HEK293 (cell line): ENCODE results near the gene PPP1R14C.

Experiments
- AEBP2 ChIP-seq: fragments of 450-650 bp; formaldehyde crosslinking; IDR thresholded peaks from 2 replicates; pipeline ENCODE4 v1.5.1; 2016; ENCODE audit warnings: missing biosample characterization, missing genetic modification characterization, borderline replicate concordance
- BCL6B ChIP-seq: fragments of 450-650 bp; formaldehyde crosslinking; IDR thresholded peaks from 2 replicates; pipeline ENCODE4 v1.5.1; 2017; ENCODE audit warnings: missing biosample characterization, missing genetic modification characterization
- ELK4 ChIP-seq: IDR thresholded peaks from 2 replicates; pipeline ENCODE4 v1.6.1; 2011; ENCODE audit warnings: mild to moderate bottlenecking, low read depth, low read length, borderline replicate concordance
- GFI1B ChIP-seq: fragments of 450-650 bp; formaldehyde crosslinking; IDR thresholded peaks from 2 replicates; pipeline ENCODE4 v1.5.1; 2016; ENCODE audit warnings: missing biosample characterization, missing genetic modification characterization
- GLI2 ChIP-seq: fragments of 450-650 bp; formaldehyde crosslinking; IDR thresholded peaks from 2 replicates; pipeline ENCODE4; 2017; ENCODE audit warnings: missing biosample characterization, missing genetic modification characterization, low read depth, borderline replicate concordance
- GLI4 ChIP-seq: fragments of 450-650 bp; formaldehyde crosslinking; IDR thresholded peaks from 2 replicates; pipeline ENCODE4 v1.5.1; 2016; ENCODE audit warnings: missing biosample characterization, missing genetic modification characterization
- GLIS1 ChIP-seq: fragments of 450-650 bp; formaldehyde crosslinking; IDR thresholded peaks from 2 replicates; pipeline ENCODE4 v1.5.1; 2016; ENCODE audit warnings: missing biosample characterization, missing genetic modification characterization
- HOXC10 ChIP-seq: sonication (generic); formaldehyde crosslinking; IDR thresholded peaks from 2 replicates; pipeline ENCODE4 v1.8.1; 2023; ENCODE audit warnings: mild to moderate bottlenecking, missing genetic modification reagents
- OVOL3 ChIP-seq: fragments of 450-650 bp; formaldehyde crosslinking; IDR thresholded peaks from 2 replicates; pipeline ENCODE4 v1.5.1; 2016; ENCODE audit warnings: missing biosample characterization, missing genetic modification characterization
- PRDM4 ChIP-seq: fragments of 450-650 bp; formaldehyde crosslinking; IDR thresholded peaks from 2 replicates; pipeline ENCODE4 v1.5.1; 2017; ENCODE audit warnings: missing biosample characterization, missing genetic modification characterization
- SETDB1 ChIP-seq: IDR thresholded peaks from one replicate; pipeline ENCODE4 v1.6.1; 2017; ENCODE audit warnings: mild to moderate bottlenecking, low read length, moderate library complexity, mixed read lengths; ENCODE audit not compliant: insufficient read length
- WT1 ChIP-seq: fragments of 450-650 bp; formaldehyde crosslinking; IDR thresholded peaks from 2 replicates; pipeline ENCODE4 v1.5.1; 2016; ENCODE audit warnings: missing biosample characterization, missing genetic modification characterization
- ZBTB1 ChIP-seq: fragments of 450-650 bp; formaldehyde crosslinking; IDR thresholded peaks from 2 replicates; pipeline ENCODE4 v1.5.1; 2016; ENCODE audit warnings: missing biosample characterization, missing genetic modification characterization
- ZNF121 ChIP-seq: fragments of 450-650 bp; formaldehyde crosslinking; IDR thresholded peaks from 2 replicates; pipeline ENCODE4 v1.5.1; 2016; ENCODE audit warnings: missing biosample characterization, missing genetic modification characterization
- ZNF174 ChIP-seq: fragments of 450-650 bp; formaldehyde crosslinking; IDR thresholded peaks from 2 replicates; pipeline ENCODE4 v1.5.0; 2017; ENCODE audit warnings: missing biosample characterization, mild to moderate bottlenecking, missing genetic modification characterization
- ZNF19 ChIP-seq: fragments of 450-650 bp; formaldehyde crosslinking; IDR thresholded peaks from 2 replicates; pipeline ENCODE4; 2016; ENCODE audit warnings: missing biosample characterization, missing genetic modification characterization, low read depth
- ZNF23 ChIP-seq: fragments of 450-650 bp; formaldehyde crosslinking; IDR thresholded peaks from 2 replicates; pipeline ENCODE4 v1.5.1; 2016; ENCODE audit warnings: missing biosample characterization, missing genetic modification characterization, borderline replicate concordance
- ZNF266 ChIP-seq: fragments of 450-650 bp; formaldehyde crosslinking; IDR thresholded peaks from 2 replicates; pipeline ENCODE4 v1.5.1; 2016; ENCODE audit warnings: missing biosample characterization, missing genetic modification characterization, low read depth
- ZNF292 ChIP-seq: fragments of 450-650 bp; formaldehyde crosslinking; IDR thresholded peaks from 2 replicates; pipeline ENCODE4 v1.5.1; 2016; ENCODE audit warnings: low read depth, missing biosample characterization, missing genetic modification characterization, borderline replicate concordance
- ZNF324 ChIP-seq: fragments of 450-650 bp; formaldehyde crosslinking; IDR thresholded peaks from 2 replicates; pipeline ENCODE4 v1.5.1; 2016; ENCODE audit warnings: missing biosample characterization, missing genetic modification characterization
- ZNF416 ChIP-seq: fragments of 450-650 bp; formaldehyde crosslinking; IDR thresholded peaks from 2 replicates; pipeline ENCODE4 v1.5.1; 2016; ENCODE audit warnings: missing biosample characterization, missing genetic modification characterization
- ZNF426 ChIP-seq: fragments of 450-650 bp; formaldehyde crosslinking; IDR thresholded peaks from 2 replicates; pipeline ENCODE4 v1.5.1; 2017; ENCODE audit warnings: missing biosample characterization, missing genetic modification characterization, mild to moderate bottlenecking, inconsistent platforms, moderate library complexity
- ZNF473 ChIP-seq: fragments of 450-650 bp; formaldehyde crosslinking; IDR thresholded peaks from 2 replicates; pipeline ENCODE4 v1.5.1; 2017; ENCODE audit warnings: missing biosample characterization, missing genetic modification characterization
- ZNF518A ChIP-seq: fragments of 450-650 bp; formaldehyde crosslinking; conservative IDR thresholded peaks from 2 replicates; pipeline ENCODE4 v1.5.1; 2016; ENCODE audit warnings: low read depth, missing biosample characterization, missing genetic modification characterization
- ZNF529 ChIP-seq: fragments of 450-650 bp; formaldehyde crosslinking; IDR thresholded peaks from 2 replicates; pipeline ENCODE4 v1.5.1; 2017; ENCODE audit warnings: missing genetic modification characterization, missing biosample characterization; ENCODE audit not compliant: insufficient replicate concordance
- ZNF596 ChIP-seq: fragments of 450-650 bp; IDR thresholded peaks from 2 replicates; pipeline ENCODE4 v1.5.0; 2018; ENCODE audit warnings: missing biosample characterization, mild to moderate bottlenecking, missing genetic modification characterization, moderate library complexity
- ZNF747 ChIP-seq: fragments of 450-650 bp; formaldehyde crosslinking; IDR thresholded peaks from 2 replicates; pipeline ENCODE4 v1.5.1; 2016; ENCODE audit warnings: missing biosample characterization, missing genetic modification characterization
- ZNF785 ChIP-seq: fragments of 450-650 bp; formaldehyde crosslinking; IDR thresholded peaks from 2 replicates; pipeline ENCODE4 v1.5.1; 2016; ENCODE audit warnings: missing biosample characterization, missing genetic modification characterization
- ZNF791 ChIP-seq: fragments of 450-650 bp; formaldehyde crosslinking; IDR thresholded peaks from 2 replicates; pipeline ENCODE4 v1.5.1; 2016; ENCODE audit warnings: missing biosample characterization, missing genetic modification characterization

PPP1R14C gene

GRCh38 chr6:150269857-150270223 is 127.0 kb downstream of the PPP1R14C start (continued):
- TF ChIP-seq OVOL3 (tag by site-specific recombination) (no peak), AEBP2 (no peak), ZNF747 (tag by site-specific recombination) (no peak), ZNF292 (tag by site-specific recombination) (no peak), SETDB1 (no peak), ZNF324 (tag by site-specific recombination) (no peak), ZNF518A (tag by site-specific recombination) (0 out of 2 replicates have a peak, but pooled peaks have one; percentile 13), ZNF19 (no peak), ZNF23 (tag by site-specific recombination) (no peak), ZNF529 (no peak), ZNF473 (no peak), ZNF416 (tag by site-specific recombination) (no peak), ZNF174 (tag by site-specific recombination) (no peak), ZNF596 (tag by site-specific recombination) (no peak), ZNF121 (tag by site-specific recombination) (no peak), ZNF791 (tag by site-specific recombination) (no peak), PRDM4 (no peak), GLIS1 (no peak; the same call in 1 of the 2 replicates), GLI4 (tag by site-specific recombination) (no peak), WT1 (tag by site-specific recombination) (no peak), HOXC10 (CRISPR knock-in tag) (peak; percentile 33; the same call in 1 of the 2 replicates), ZNF426 (tag by site-specific recombination) (no peak), GFI1B (tag by site-specific recombination) (no peak), ZNF266 (tag by site-specific recombination) (no peak), GLI2 (tag by site-specific recombination) (no peak), ZBTB1 (tag by site-specific recombination) (no peak), ZNF785 (tag by site-specific recombination) (no peak), ELK4 (no peak), BCL6B (tag by site-specific recombination) (no peak)
